WTC11 (cell line): ENCODE results near the gene OR8A1. TPM values are rescaled to one million over a fixed set of nuclear protein-coding genes. Genes with fewer than 3 reads are reported as not detected.

ENCODE experiments used
- ATAC-seq: fragments of 200-7000 bp; cut with Tn5 transposase; 2 replicates; pipeline ENCODE4 v1.10.0; 2021; ENCODE audit warnings: mild to moderate bottlenecking, moderate library complexity
- CTCF ChIA-PET: fragments of 300-600 bp; sonication (Branson Sonifier 250); formaldehyde crosslinking; loops from one replicate; lab custom pipeline; 2021; ENCODE audit warnings: antibody characterized with exemption; lab: Charles Lee
- POLR2A ChIA-PET: fragments of 350-600 bp; sonication (Branson Sonifier 250); formaldehyde crosslinking; loops from one replicate; lab custom pipeline; 2021; ENCODE audit warnings: antibody characterized with exemption; lab: Charles Lee
- DNase-seq: peaks from one replicate; pipeline ENCODE4 v3.0.0; 2021; ENCODE audit warnings: low spot score
- H3K27ac Mint-ChIP-seq: 2 replicates; pipeline ENCODE4 v1.8.0; 2021; ENCODE audit warnings: mixed read lengths
- H3K27me3 Mint-ChIP-seq: 2 replicates; pipeline ENCODE4 v1.8.0; 2021; ENCODE audit warnings: low read depth, mild to moderate bottlenecking, moderate library complexity, mixed read lengths
- H3K36me3 Mint-ChIP-seq: 2 replicates; pipeline ENCODE4 v1.8.0; 2021; ENCODE audit warnings: mixed read lengths
- H3K4me1 Mint-ChIP-seq: 2 replicates; pipeline ENCODE4 v1.8.0; 2022; ENCODE audit warnings: mixed read lengths
- H3K4me3 Mint-ChIP-seq: 2 replicates; pipeline ENCODE4 v1.8.0; 2021; ENCODE audit warnings: mild to moderate bottlenecking, moderate library complexity, mixed read lengths
- H3K9me3 Mint-ChIP-seq: 2 replicates; pipeline ENCODE4 v1.8.0; 2021; ENCODE audit warnings: mixed read lengths
- CBFB ChIP-seq: sonication (generic); formaldehyde crosslinking; IDR thresholded peaks from 2 replicates; pipeline ENCODE4 v1.8.1; 2022; ENCODE audit warnings: mild to moderate bottlenecking, low read depth, missing genetic modification reagents
- CREB1 ChIP-seq: sonication (generic); formaldehyde crosslinking; IDR thresholded peaks from 2 replicates; pipeline ENCODE4 v1.8.0; 2023; ENCODE audit warnings: mild to moderate bottlenecking, missing genetic modification reagents
- CREM ChIP-seq: sonication (generic); formaldehyde crosslinking; IDR thresholded peaks from 2 replicates; pipeline ENCODE4 v1.8.1; 2022; ENCODE audit warnings: mild to moderate bottlenecking, missing genetic modification reagents, moderate library complexity
- JUN ChIP-seq: sonication (generic); formaldehyde crosslinking; IDR thresholded peaks from 2 replicates; pipeline ENCODE4 v1.8.0; 2023; ENCODE audit warnings: mild to moderate bottlenecking, missing genetic modification reagents
- KAT7 ChIP-seq: sonication (generic); formaldehyde crosslinking; IDR thresholded peaks from 2 replicates; pipeline ENCODE4 v1.8.1; 2023; ENCODE audit warnings: missing genetic modification reagents, mild to moderate bottlenecking, borderline replicate concordance
- NFATC4 ChIP-seq: fragments of 250-450 bp; sonication (Bioruptor Pico); IDR thresholded peaks from 2 replicates; pipeline ENCODE4 v1.9.0; 2021; ENCODE audit warnings: mild to moderate bottlenecking
- RELA ChIP-seq: sonication (generic); formaldehyde crosslinking; IDR thresholded peaks from 2 replicates; pipeline ENCODE4 v1.8.1; 2022; ENCODE audit warnings: missing genetic modification reagents, mild to moderate bottlenecking, borderline replicate concordance
- SMAD3 ChIP-seq: sonication (generic); formaldehyde crosslinking; IDR thresholded peaks from 2 replicates; pipeline ENCODE4 v1.8.0; 2022; ENCODE audit warnings: missing genetic modification reagents, mild to moderate bottlenecking, borderline replicate concordance
- SMAD4 ChIP-seq: sonication (generic); formaldehyde crosslinking; IDR thresholded peaks from 2 replicates; pipeline ENCODE4 v1.8.0; 2022; ENCODE audit warnings: mild to moderate bottlenecking, missing genetic modification reagents
- TCF7 ChIP-seq: sonication (generic); formaldehyde crosslinking; IDR thresholded peaks from 2 replicates; pipeline ENCODE4 v1.8.0; 2022; ENCODE audit warnings: mild to moderate bottlenecking, low read depth, missing genetic modification reagents, moderate library complexity
- ZBTB21 ChIP-seq: sonication (generic); formaldehyde crosslinking; IDR thresholded peaks from 2 replicates; pipeline ENCODE4 v1.8.1; 2023; ENCODE audit warnings: mild to moderate bottlenecking, missing genetic modification reagents, borderline replicate concordance
- ZNF396 ChIP-seq: fragments of 250-450 bp; sonication (Bioruptor Pico); IDR thresholded peaks from 2 replicates; pipeline ENCODE4 v1.8.0; 2021; ENCODE audit warnings: mild to moderate bottlenecking, moderate library complexity, borderline replicate concordance
- ZNF416 ChIP-seq: fragments of 250-450 bp; sonication (Bioruptor Pico); IDR thresholded peaks from 2 replicates; pipeline ENCODE4 v1.9.0; 2021; ENCODE audit warnings: mild to moderate bottlenecking, inconsistent platforms
- ZNF423 ChIP-seq: fragments of 250-450 bp; sonication (Bioruptor Pico); IDR thresholded peaks from 2 replicates; pipeline ENCODE4 v2.1.2; 2022; ENCODE audit warnings: mild to moderate bottlenecking, moderate library complexity
- total RNA-seq: library from RNA; stranded (reverse); gene quantifications from 3 replicates; pipeline ENCODE4 v1.2.3, GENCODE V29; 2021
- TF ChIP-seq, protein P1 (sequence below): sonication (generic); formaldehyde crosslinking; IDR thresholded peaks from 2 replicates; pipeline ENCODE4 v1.8.1; 2022; ENCODE audit warnings: low read depth, mild to moderate bottlenecking, moderate library complexity, missing genetic modification reagents, borderline replicate concordance
- TF ChIP-seq, protein P2 (sequence below): sonication (generic); formaldehyde crosslinking; IDR thresholded peaks from 2 replicates; pipeline ENCODE4 v1.8.0; 2023; ENCODE audit warnings: mild to moderate bottlenecking, missing genetic modification reagents
- TF ChIP-seq, protein P3 (sequence below): fragments of 250-450 bp; sonication (Bioruptor Pico); conservative IDR thresholded peaks from 2 replicates; pipeline ENCODE4 v1.9.0; 2021; ENCODE audit warnings: mild to moderate bottlenecking
- TF ChIP-seq, protein P4 (sequence below): sonication (generic); formaldehyde crosslinking; IDR thresholded peaks from 2 replicates; pipeline ENCODE4 v1.8.0; 2022; ENCODE audit warnings: mild to moderate bottlenecking, missing genetic modification reagents
- TF ChIP-seq, protein P5 (sequence below): sonication (generic); formaldehyde crosslinking; IDR thresholded peaks from 2 replicates; pipeline ENCODE4 v1.8.0; 2022; ENCODE audit warnings: mild to moderate bottlenecking, missing genetic modification reagents

The OR8A1 gene
- total RNA-seq, 1 experiment from 2014 or later: not detected

DNA sequence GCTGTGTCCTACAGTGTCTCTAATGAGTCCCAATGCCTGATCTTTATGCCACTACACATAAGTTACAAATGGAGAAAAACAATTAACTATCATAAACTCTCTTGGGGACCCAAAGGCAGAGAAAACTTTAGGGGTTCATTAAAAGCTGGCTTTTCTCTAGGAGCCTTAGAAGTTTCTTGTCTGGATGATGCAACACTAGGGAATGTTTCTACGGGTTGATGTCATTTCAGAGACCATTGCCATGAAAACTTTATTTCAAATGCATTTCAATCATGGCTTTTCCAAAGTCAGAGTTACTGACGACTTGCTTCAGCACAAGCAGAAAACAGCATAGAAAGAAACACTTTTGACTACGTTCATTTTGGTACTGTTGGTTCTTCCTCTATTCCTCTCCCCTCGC lies 17.8 kb upstream of the OR8A1 start:
- no peak overlapping the region for H3K4me3 Mint-ChIP-seq
- H3K4me1 Mint-ChIP-seq: no peaks in the 10 kb centered on the region
- TF ChIP-seq CBFB (CRISPR knock-in tag): no peak
- TF ChIP-seq RELA (CRISPR knock-in tag): no peak
- TF ChIP-seq CREB1 (CRISPR knock-in tag): no peak
- no peak for TF ChIP-seq KAT7 (CRISPR knock-in tag)
- DNase-seq: no peak
- 0 out of 2 replicates have a peak, but pooled peaks cover 4% of the 10 kb centered on the region for H3K27me3 Mint-ChIP-seq
- ChIA-PET CTCF (interaction anchor here (1.0 to 2.5 kb wide), 3 partner anchors 16 to 69 kb away, joined by 3 to 13 read pairs (median 4); no protein-coding TSS in a partner anchor), POLR2A (no interaction called here)
- no peak overlapping the region for H3K27ac Mint-ChIP-seq
- no peaks in the 10 kb centered on the region for H3K36me3 Mint-ChIP-seq
- ATAC-seq: no peak
- peaks cover 10% of the 10 kb centered on the region for H3K9me3 Mint-ChIP-seq

DNA sequence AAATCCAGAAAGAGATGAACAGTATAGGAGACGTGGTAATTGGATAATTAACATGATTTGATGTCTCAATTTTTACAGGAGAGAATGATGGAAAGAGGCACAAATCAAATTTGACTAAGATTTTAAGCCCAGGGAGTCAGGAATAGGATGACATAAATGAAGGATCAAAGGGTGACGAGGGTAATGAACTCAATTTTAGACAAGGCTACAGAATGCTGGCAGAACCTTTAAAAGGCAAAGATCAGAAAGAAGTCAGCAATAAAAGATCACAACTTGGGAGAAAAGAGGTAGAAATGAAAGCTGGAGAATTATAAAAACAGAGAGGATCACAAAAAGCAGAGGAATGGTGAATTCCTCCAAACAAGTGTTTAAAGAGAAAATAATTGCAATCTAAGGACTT lies 13.0 kb upstream of the OR8A1 start:
- no peak overlapping the region for H3K4me3 Mint-ChIP-seq
- CTCF ChIA-PET: no interaction called here
- no peak overlapping the region for H3K27ac Mint-ChIP-seq
- H3K27me3 Mint-ChIP-seq: 0 out of 2 replicates have a peak, but pooled peaks cover 4% of the 10 kb centered on the region
- no peaks in the 10 kb centered on the region for H3K4me1 Mint-ChIP-seq
- no peak for DNase-seq
- TF ChIP-seq SMAD4 (CRISPR knock-in tag): no peak
- TF ChIP-seq ZNF423: no peak
- TF ChIP-seq, all 79 proteins: peak for 0
- H3K36me3 Mint-ChIP-seq: no peaks in the 10 kb centered on the region
- ATAC-seq: no peak
- POLR2A ChIA-PET: no interaction called here
- H3K9me3 Mint-ChIP-seq: peaks cover 10% of the 10 kb centered on the region

DNA sequence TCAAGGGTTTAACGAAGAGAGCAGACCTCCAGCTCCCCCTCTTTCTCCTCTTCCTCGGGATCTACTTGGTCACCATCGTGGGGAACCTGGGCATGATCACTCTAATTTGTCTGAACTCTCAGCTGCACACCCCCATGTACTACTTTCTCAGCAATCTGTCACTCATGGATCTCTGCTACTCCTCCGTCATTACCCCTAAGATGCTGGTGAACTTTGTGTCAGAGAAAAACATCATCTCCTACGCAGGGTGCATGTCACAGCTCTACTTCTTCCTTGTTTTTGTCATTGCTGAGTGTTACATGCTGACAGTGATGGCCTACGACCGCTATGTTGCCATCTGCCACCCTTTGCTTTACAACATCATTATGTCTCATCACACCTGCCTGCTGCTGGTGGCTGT lies 363 bp downstream of the OR8A1 start:
- POLR2A ChIA-PET: interaction anchor here (0.6 kb wide), 1 partner anchor 693 kb away, joined by 3 read pairs; no protein-coding TSS in a partner anchor
- CTCF ChIA-PET: interaction anchor here (1.0 kb wide), 1 partner anchor 15 kb away, joined by 3 read pairs; no protein-coding TSS in a partner anchor
- H3K36me3 Mint-ChIP-seq: no peaks in the 10 kb centered on the region
- H3K27me3 Mint-ChIP-seq: no peaks in the 10 kb centered on the region; the same call in 1 of the 2 replicates
- ATAC-seq (no peak), DNase-seq (no peak)
- no peak overlapping the region for H3K27ac Mint-ChIP-seq
- H3K4me1 Mint-ChIP-seq: peaks cover 5% of the 10 kb centered on the region; the same call in 1 of the 2 replicates
- no peak overlapping the region for H3K4me3 Mint-ChIP-seq
- TF ChIP-seq TCF7 (CRISPR knock-in tag) (no peak), SMAD4 (CRISPR knock-in tag) (no peak), ZBTB21 (CRISPR knock-in tag) (no peak), NFATC4 (CRISPR knock-in tag) (no peak), CBFB (CRISPR knock-in tag) (no peak), ZNF416 (CRISPR knock-in tag) (no peak), CREM (CRISPR knock-in tag) (no peak), JUN (CRISPR knock-in tag) (no peak), SMAD3 (CRISPR knock-in tag) (no peak), ZNF396 (CRISPR knock-in tag) (no peak)
- TF ChIP-seq, protein P1, sequence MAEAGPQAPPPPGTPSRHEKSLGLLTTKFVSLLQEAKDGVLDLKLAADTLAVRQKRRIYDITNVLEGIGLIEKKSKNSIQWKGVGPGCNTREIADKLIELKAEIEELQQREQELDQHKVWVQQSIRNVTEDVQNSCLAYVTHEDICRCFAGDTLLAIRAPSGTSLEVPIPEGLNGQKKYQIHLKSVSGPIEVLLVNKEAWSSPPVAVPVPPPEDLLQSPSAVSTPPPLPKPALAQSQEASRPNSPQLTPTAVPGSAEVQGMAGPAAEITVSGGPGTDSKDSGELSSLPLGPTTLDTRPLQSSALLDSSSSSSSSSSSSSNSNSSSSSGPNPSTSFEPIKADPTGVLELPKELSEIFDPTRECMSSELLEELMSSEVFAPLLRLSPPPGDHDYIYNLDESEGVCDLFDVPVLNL (CRISPR knock-in tag): no peak
- TF ChIP-seq, protein P2, sequence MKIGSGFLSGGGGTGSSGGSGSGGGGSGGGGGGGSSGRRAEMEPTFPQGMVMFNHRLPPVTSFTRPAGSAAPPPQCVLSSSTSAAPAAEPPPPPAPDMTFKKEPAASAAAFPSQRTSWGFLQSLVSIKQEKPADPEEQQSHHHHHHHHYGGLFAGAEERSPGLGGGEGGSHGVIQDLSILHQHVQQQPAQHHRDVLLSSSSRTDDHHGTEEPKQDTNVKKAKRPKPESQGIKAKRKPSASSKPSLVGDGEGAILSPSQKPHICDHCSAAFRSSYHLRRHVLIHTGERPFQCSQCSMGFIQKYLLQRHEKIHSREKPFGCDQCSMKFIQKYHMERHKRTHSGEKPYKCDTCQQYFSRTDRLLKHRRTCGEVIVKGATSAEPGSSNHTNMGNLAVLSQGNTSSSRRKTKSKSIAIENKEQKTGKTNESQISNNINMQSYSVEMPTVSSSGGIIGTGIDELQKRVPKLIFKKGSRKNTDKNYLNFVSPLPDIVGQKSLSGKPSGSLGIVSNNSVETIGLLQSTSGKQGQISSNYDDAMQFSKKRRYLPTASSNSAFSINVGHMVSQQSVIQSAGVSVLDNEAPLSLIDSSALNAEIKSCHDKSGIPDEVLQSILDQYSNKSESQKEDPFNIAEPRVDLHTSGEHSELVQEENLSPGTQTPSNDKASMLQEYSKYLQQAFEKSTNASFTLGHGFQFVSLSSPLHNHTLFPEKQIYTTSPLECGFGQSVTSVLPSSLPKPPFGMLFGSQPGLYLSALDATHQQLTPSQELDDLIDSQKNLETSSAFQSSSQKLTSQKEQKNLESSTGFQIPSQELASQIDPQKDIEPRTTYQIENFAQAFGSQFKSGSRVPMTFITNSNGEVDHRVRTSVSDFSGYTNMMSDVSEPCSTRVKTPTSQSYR (CRISPR knock-in tag): no peak
- TF ChIP-seq, protein P3, sequence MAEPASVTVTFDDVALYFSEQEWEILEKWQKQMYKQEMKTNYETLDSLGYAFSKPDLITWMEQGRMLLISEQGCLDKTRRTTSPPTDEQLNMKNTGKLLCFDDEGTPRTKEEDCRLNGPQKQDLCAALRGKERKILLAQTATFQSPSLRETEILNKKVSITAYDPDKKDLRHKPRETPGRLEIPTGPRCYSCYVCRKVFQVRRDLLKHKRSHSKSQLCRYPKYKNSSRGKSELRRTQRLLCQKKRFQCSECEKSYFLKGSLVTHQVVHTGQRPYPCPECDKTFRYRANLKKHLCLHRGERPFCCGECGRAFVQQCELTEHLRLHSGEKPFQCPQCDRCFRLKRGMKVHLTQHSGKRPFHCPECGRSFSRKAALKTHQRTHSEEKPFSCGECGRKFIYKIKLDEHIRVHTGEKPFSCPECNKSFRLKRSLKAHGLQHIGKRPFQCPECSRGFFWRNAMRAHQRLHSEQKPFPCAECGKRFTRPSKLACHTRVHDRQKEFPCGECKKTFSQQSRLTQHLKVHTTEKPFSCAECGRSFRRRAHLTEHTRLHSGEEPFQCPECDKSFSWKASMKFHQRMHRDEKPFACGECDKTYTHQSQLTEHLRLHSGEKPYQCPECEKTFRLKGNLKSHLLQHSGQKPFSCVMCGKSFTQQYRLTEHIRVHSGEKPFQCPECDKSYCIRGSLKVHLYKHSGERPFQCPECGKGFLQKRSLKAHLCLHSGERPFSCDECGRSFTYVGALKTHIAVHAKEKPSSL (CRISPR knock-in tag): no peak
- TF ChIP-seq, protein P4, sequence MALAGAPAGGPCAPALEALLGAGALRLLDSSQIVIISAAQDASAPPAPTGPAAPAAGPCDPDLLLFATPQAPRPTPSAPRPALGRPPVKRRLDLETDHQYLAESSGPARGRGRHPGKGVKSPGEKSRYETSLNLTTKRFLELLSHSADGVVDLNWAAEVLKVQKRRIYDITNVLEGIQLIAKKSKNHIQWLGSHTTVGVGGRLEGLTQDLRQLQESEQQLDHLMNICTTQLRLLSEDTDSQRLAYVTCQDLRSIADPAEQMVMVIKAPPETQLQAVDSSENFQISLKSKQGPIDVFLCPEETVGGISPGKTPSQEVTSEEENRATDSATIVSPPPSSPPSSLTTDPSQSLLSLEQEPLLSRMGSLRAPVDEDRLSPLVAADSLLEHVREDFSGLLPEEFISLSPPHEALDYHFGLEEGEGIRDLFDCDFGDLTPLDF (CRISPR knock-in tag): no peak
- TF ChIP-seq, protein P5, sequence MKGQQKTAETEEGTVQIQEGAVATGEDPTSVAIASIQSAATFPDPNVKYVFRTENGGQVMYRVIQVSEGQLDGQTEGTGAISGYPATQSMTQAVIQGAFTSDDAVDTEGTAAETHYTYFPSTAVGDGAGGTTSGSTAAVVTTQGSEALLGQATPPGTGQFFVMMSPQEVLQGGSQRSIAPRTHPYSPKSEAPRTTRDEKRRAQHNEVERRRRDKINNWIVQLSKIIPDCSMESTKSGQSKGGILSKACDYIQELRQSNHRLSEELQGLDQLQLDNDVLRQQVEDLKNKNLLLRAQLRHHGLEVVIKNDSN (CRISPR knock-in tag): no peak
- H3K9me3 Mint-ChIP-seq: peaks cover 5% of the 10 kb centered on the region
